Activated T-helper 1 cell treated with anti-CD3 and anti-CD28 coated beads, Interleukin-12 subunit alpha, Interleukin-12 subunit beta, Interleukin-2, Interleukin-4 antibody, amounts not matched to agents 30 ng/mL and 10 ng/mL and 1 ng/mL, durations not matched to agents 14 hours and 24 hours and 36 hours (primary cell): ENCODE results near the gene PHLDA2. TPM values are rescaled to one million over a fixed set of nuclear protein-coding genes. Genes with fewer than 3 reads are reported as not detected.
"Not testable (repeated sequence)": the region's sequence is repeated elsewhere in the genome, so short reads cannot be mapped to it uniquely, and the experiment has no call there.

ENCODE experiments used
- DNase-seq: peaks from one replicate; pipeline ENCODE4 v3.0.0; 2021; ENCODE audit warnings: low spot score
- H3K27ac Mint-ChIP-seq: one replicate; pipeline ENCODE4 v1.8.0; 2021; ENCODE audit warnings: mild to moderate bottlenecking, mixed read lengths
- H3K27me3 Mint-ChIP-seq: one replicate; pipeline ENCODE4 v1.8.0; 2022; ENCODE audit warnings: mild to moderate bottlenecking, moderate library complexity, mixed read lengths; ENCODE audit not compliant: insufficient read depth
- H3K36me3 Mint-ChIP-seq: one replicate; pipeline ENCODE4 v1.8.0; 2021; ENCODE audit warnings: low read depth, mixed read lengths
- H3K4me1 Mint-ChIP-seq: one replicate; pipeline ENCODE4 v1.8.0; 2021; ENCODE audit warnings: low read depth, mixed read lengths
- H3K4me3 Mint-ChIP-seq: one replicate; pipeline ENCODE4 v1.8.0; 2021; ENCODE audit warnings: mild to moderate bottlenecking, moderate library complexity, mixed read lengths
- H3K9me3 Mint-ChIP-seq: one replicate; pipeline ENCODE4 v1.8.0; 2021; ENCODE audit warnings: mixed read lengths
- intact Hi-C: fragments of 100-400 bp; cut with micrococcal nuclease; formaldehyde crosslinking; loops from one replicate; pipeline ENCODE4 v1.15.1; 2024
- total RNA-seq: library from RNA; stranded (reverse); gene quantifications from 2 replicates; pipeline ENCODE4 v1.2.3, GENCODE V29; 2022

The PHLDA2 gene
- total RNA-seq, 1 donor from 2014 or later = 28.0 TPM

- H3K9me3 Mint-ChIP-seq = no peaks in the 10 kb centered on the region
These were observed 16.7 kb downstream of the PHLDA2 start for GRCh38 chr11:2912498-2912897.

GRCh38 chr11:2911785-2912391 is 17.3 kb downstream of the PHLDA2 start:
- intact Hi-C loops = no loop called here
- H3K9me3 Mint-ChIP-seq = no peaks in the 10 kb centered on the region
- no peak overlapping the region for H3K4me3 Mint-ChIP-seq
- H3K36me3 Mint-ChIP-seq = no peaks in the 10 kb centered on the region
- no peak overlapping the region for H3K27ac Mint-ChIP-seq
- no peak for DNase-seq
- H3K27me3 Mint-ChIP-seq = no peaks in the 10 kb centered on the region
- H3K4me1 Mint-ChIP-seq = no peaks in the 10 kb centered on the region

More at GRCh38 chr11:2912498-2912897, 16.7 kb downstream of the PHLDA2 start:
- Mint-ChIP-seq H3K4me1 (no peaks in the 10 kb centered on the region), H3K27ac (no peak overlapping the region), H3K27me3 (no peaks in the 10 kb centered on the region), H3K4me3 (no peak overlapping the region), H3K36me3 (no peaks in the 10 kb centered on the region)
- intact Hi-C loops = no loop called here
- DNase-seq = no peak

- H3K27ac Mint-ChIP-seq = no peak overlapping the region
- H3K9me3 Mint-ChIP-seq = no peaks in the 10 kb centered on the region
- no peak overlapping the region for H3K4me3 Mint-ChIP-seq
- H3K36me3 Mint-ChIP-seq = no peaks in the 10 kb centered on the region
- no peaks in the 10 kb centered on the region for H3K4me1 Mint-ChIP-seq
- intact Hi-C loops = no loop called here
- no peak for DNase-seq
- H3K27me3 Mint-ChIP-seq = no peaks in the 10 kb centered on the region
These were observed 18.0 kb downstream of the PHLDA2 start for GRCh38 chr11:2911088-2911784.

GRCh38 chr11:2910401-2910955 is 18.7 kb downstream of the PHLDA2 start:
- Mint-ChIP-seq H3K27ac (no peak overlapping the region), H3K36me3 (peaks cover 3% of the 10 kb centered on the region), H3K4me1 (no peaks in the 10 kb centered on the region), H3K4me3 (no peak overlapping the region), H3K9me3 (peaks cover 4% of the 10 kb centered on the region), H3K27me3 (no peaks in the 10 kb centered on the region)
- DNase-seq = no peak
- intact Hi-C loops = no loop called here

- H3K27me3 Mint-ChIP-seq = no peaks in the 10 kb centered on the region
These were observed 19.9 kb downstream of the PHLDA2 start for GRCh38 chr11:2909133-2909902.

GRCh38 chr11:2908130-2908529 is 21.1 kb downstream of the PHLDA2 start:
- Mint-ChIP-seq H3K4me1 (peaks cover 7% of the 10 kb centered on the region), H3K36me3 (peaks cover 6% of the 10 kb centered on the region), H3K27ac (no peak overlapping the region), H3K4me3 (no peak overlapping the region), H3K9me3 (peaks cover 10% of the 10 kb centered on the region), H3K27me3 (no peaks in the 10 kb centered on the region)
- DNase-seq = no peak
- intact Hi-C loops = no loop called here

More at GRCh38 chr11:2909133-2909902, 19.9 kb downstream of the PHLDA2 start:
- intact Hi-C loops = no loop called here
- peaks cover 6% of the 10 kb centered on the region for H3K36me3 Mint-ChIP-seq
- H3K4me3 Mint-ChIP-seq = no peak overlapping the region
- H3K9me3 Mint-ChIP-seq = peaks cover 10% of the 10 kb centered on the region
- no peak overlapping the region for H3K27ac Mint-ChIP-seq
- DNase-seq = no peak
- H3K4me1 Mint-ChIP-seq = no peaks in the 10 kb centered on the region

GRCh38 chr11:2905299-2905698 is 23.9 kb downstream of the PHLDA2 start:
- DNase-seq, H3K36me3 Mint-ChIP-seq, H3K27ac Mint-ChIP-seq, intact Hi-C loops, H3K27me3 Mint-ChIP-seq, H3K4me3 Mint-ChIP-seq: not testable (repeated sequence)
- Mint-ChIP-seq H3K9me3 (peaks cover 10% of the 10 kb centered on the region), H3K4me1 (peaks cover 13% of the 10 kb centered on the region)

- Mint-ChIP-seq H3K4me1 (peaks cover 22% of the 10 kb centered on the region), H3K27me3 (no peaks in the 10 kb centered on the region), H3K36me3 (peaks cover 6% of the 10 kb centered on the region), H3K4me3 (peak overlapping the region; percentile 62), H3K27ac (no peak overlapping the region), H3K9me3 (peaks cover 10% of the 10 kb centered on the region)
- intact Hi-C loops = loop anchor here (5.0 kb wide), 1 partner anchor 153 kb away; the partner anchor contains the start of gene CARS1
- no peak for DNase-seq
These were observed 24.8 kb downstream of the PHLDA2 start for GRCh38 chr11:2904153-2905052.

- Mint-ChIP-seq H3K27ac (no peak overlapping the region), H3K4me1 (peaks cover 30% of the 10 kb centered on the region)
- intact Hi-C loops = loop anchor here (5.0 kb wide), 1 partner anchor 154 kb away; the partner anchor contains the start of gene CARS1
These were observed 25.6 kb downstream of the PHLDA2 start for GRCh38 chr11:2903672-2904011.

GRCh38 chr11:2902784-2903671 is 26.2 kb downstream of the PHLDA2 start:
- Mint-ChIP-seq H3K27me3 (no peaks in the 10 kb centered on the region), H3K4me1 (peaks cover 36% of the 10 kb centered on the region), H3K27ac (no peak overlapping the region), H3K9me3 (peaks cover 10% of the 10 kb centered on the region), H3K36me3 (peaks cover 6% of the 10 kb centered on the region), H3K4me3 (peak overlapping the region; percentile 72)
- DNase-seq = no peak
- intact Hi-C loops = loop anchor here (1.0 to 5.0 kb wide), 7 partner anchors 11 to 526 kb away; partner anchors contain the start of genes CARS1, CD81, NAP1L4 and PHLDA2

More at GRCh38 chr11:2903672-2904011, 25.6 kb downstream of the PHLDA2 start:
- peaks cover 10% of the 10 kb centered on the region for H3K9me3 Mint-ChIP-seq
- no peak for DNase-seq
- H3K27me3 Mint-ChIP-seq = no peaks in the 10 kb centered on the region
- H3K36me3 Mint-ChIP-seq = peaks cover 6% of the 10 kb centered on the region
- H3K4me3 Mint-ChIP-seq = peak overlapping the region; percentile 62
